Stimulated activated CD8-positive, alpha-beta memory T cell treated with anti-CD3 and anti-CD28 coated beads, Interleukin-4, amount 100 ng/mL, for 48 hours (primary cell): Measurements from ENCODE around the gene RHOG.
"Not testable (repeated sequence)": the region's sequence is repeated elsewhere in the genome, so short reads cannot be mapped to it uniquely, and the experiment has no call there.

Experiments used
- DNase-seq: peaks from one replicate; pipeline ENCODE4 v3.0.0-alpha.2; 2020

Gene RHOG

GRCh38 chr11:3832816-3833215, 7.9 kb downstream of the RHOG start:
- DNase-seq = no peak

- DNase-seq = no peak
Measured at GRCh38 chr11:3831378-3832239, 9.2 kb downstream of the RHOG start.

- DNase-seq = no peak
Measured at GRCh38 chr11:3830730-3831129, 10.0 kb downstream of the RHOG start.

- DNase-seq = no peak
Measured at GRCh38 chr11:3830088-3830487, 10.7 kb downstream of the RHOG start.

GRCh38 chr11:3827434-3828186, 13.1 kb downstream of the RHOG start:
- DNase-seq = no peak

- no peak for DNase-seq
Measured at GRCh38 chr11:3826721-3827120, 14.0 kb downstream of the RHOG start.

GRCh38 chr11:3825473-3826154, 15.1 kb downstream of the RHOG start:
- no peak for DNase-seq

GRCh38 chr11:3824714-3825472, 15.9 kb downstream of the RHOG start:
- DNase-seq = peak; percentile 91

GRCh38 chr11:3823762-3824506, 16.8 kb downstream of the RHOG start:
- no peak for DNase-seq

GRCh38 chr11:3823303-3823702, 17.5 kb downstream of the RHOG start:
- DNase-seq = no peak

GRCh38 chr11:3822312-3822711, 18.4 kb downstream of the RHOG start:
- no peak for DNase-seq

GRCh38 chr11:3820971-3821370, 19.8 kb downstream of the RHOG start:
- DNase-seq = no peak

GRCh38 chr11:3817181-3817800, 23.5 kb downstream of the RHOG start:
- no peak for DNase-seq

- DNase-seq = no peak
Measured at GRCh38 chr11:3816673-3817072, 24.1 kb downstream of the RHOG start.

GRCh38 chr11:3815845-3816244, 24.9 kb downstream of the RHOG start:
- DNase-seq = no peak

GRCh38 chr11:3814832-3815231, 25.9 kb downstream of the RHOG start:
- DNase-seq = not testable (repeated sequence)

- no peak for DNase-seq
Measured at GRCh38 chr11:3810951-3811350, 29.8 kb downstream of the RHOG start.

- DNase-seq = no peak
Measured at GRCh38 chr11:3810446-3810845, 30.3 kb downstream of the RHOG start.

GRCh38 chr11:3809624-3809928, 31.2 kb downstream of the RHOG start:
- no peak for DNase-seq

- peak; percentile 49 for DNase-seq
Measured at GRCh38 chr11:3808861-3809623, 31.7 kb downstream of the RHOG start.
